T47D (cell line): ENCODE data around the gene FAM120C.

ENCODE experiments used
- DNase-seq, 2 experiments: peaks; one replicate each; pipeline versions ENCODE4 v3.0.0 to v3.0.0-alpha.2; 2011 to 2012; ENCODE audit warnings: low read depth in 1 of 2, low spot score in 1 of 2
- JUND ChIP-seq: IDR thresholded peaks from 2 replicates; pipeline ENCODE4 v1.6.1; 2012; ENCODE audit warnings: low read depth
- in situ Hi-C: cut with HindIII; loops from 2 replicates; pipeline ENCODE4 v1.10.0; 2016; ENCODE audit warnings: low sequenced_read_pairs, low pct_unique_long_range_greater_than_20kb

FAM120C gene, protein sequence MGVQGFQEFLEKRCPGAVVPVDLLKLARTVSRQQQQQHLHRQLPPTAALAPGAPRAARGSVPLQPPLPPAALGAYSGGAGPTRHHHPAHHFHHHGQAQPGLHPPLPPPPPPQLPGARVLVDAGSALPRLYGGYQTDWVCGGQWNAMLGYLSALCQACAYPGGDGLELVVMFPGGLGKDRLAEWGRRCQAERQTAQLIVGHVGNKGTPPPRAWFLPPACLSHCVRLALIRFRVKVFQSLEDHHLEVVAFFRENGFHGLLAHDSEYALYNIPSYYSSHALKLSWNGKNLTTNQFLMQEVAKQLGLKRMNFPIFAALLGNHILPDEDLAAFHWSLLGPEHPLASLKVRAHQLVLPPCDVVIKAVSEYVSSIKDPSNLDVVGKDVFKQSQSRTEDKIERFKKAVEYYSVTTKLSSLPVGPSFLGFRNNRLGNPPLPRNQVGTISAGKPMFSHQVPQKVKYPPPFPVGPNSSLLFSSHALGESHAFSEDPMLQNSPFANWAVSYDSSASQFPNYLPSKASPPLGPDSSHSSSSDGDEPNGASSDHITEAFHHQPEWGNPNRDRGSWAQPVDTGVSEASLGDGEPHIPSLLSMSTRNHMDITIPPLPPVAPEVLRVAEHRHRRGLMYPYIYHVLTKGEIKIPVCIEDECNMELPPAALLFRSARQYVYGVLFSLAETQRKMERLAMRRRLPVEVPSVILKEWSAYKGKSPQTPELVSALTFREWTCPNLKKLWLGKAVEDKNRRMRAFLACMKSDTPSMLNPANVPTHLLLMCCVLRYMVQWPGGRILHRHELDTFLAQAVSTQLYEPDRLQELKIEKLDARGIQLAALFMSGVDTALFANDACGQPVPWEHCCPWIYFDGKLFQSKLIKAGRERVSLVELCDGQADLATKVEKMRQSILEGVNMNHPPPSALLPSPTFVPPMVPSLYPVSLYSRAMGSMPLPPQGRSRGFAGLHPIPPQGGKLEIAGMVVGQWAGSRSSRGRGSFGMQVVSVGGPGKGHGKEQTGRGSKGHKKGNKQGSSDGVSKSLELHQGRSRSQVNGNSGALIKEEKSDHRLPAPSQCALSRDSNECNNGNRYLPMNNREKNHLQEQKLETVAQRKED

DNA sequence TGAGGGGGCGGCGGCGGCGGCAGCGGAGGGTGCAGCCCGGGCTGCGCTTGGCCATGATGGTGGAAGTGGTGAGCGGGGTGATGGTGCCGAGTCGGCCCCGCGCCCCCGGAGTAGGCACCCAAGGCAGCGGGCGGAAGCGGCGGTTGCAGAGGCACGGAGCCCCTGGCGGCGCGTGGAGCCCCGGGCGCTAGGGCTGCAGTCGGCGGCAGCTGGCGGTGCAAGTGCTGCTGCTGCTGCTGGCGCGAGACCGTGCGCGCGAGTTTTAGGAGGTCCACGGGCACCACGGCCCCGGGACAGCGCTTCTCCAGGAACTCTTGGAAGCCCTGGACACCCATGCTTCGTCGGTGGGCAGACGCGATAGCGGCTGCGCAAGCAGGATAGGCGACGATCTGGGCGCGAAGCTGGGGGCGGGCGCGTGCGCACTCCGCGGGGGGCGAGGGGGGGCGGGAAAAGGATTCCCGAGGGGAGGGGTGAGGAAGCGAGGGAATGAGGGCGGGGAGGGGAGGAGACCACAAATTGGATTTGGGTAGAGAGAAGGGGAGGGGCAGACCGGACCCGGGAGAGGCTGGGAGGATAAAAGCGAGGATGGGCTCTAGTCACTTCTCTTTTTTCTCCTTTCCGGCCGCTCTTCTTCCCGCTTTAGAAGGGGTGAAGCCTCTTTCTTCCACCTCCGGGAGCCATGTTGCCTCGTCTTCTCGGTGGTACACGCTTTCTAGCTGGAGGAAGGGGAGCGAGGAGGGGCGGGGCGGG lies at the start of gene FAM120C:
Gene FAM120C, minus strand, starts transcription at position 391 of the 750 bp plus-strand sequence. Its CDS starts 56 bp downstream, at position 335.
- no peak for TF ChIP-seq JUND
- DNase-seq = peak; percentile 68 to 83
- in situ Hi-C loops = no loop called here

DNA sequence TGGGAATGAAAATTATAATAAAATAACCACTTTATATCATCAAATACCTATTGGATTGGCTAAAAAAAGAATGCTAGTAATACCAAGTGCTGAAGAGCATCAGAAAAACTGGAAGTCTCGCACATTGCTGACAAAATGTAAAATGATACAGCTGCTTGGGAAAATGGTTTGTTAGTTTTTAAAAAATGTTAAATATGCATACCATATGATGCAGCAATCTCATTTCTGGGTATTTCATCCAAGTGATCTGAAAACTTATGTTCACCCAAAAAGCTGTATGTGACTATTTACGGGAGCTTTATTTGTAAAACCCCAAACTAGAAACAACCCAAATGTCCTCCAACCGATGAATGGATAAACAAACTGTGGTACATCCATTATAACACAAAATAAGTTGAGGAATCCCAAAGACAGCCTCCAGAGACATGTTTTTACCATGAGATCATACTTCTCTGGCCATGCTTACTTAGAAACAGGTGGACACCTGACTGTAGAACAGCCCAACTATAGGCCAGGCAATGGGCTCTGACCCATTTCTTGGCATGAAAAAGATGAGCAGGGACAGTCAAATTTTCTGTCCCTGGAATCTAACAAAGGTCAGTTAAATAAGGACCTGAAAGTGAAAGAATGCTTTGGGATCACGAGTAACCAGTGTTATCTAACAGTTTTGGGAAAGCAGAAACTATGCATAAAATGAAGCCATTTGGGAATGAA lies 47.5 kb upstream of the FAM120C start:
- in situ Hi-C loops = no loop called here
- TF ChIP-seq JUND = no peak
- peak in 1 of 2 experiments; percentile 9 for DNase-seq

DNA sequence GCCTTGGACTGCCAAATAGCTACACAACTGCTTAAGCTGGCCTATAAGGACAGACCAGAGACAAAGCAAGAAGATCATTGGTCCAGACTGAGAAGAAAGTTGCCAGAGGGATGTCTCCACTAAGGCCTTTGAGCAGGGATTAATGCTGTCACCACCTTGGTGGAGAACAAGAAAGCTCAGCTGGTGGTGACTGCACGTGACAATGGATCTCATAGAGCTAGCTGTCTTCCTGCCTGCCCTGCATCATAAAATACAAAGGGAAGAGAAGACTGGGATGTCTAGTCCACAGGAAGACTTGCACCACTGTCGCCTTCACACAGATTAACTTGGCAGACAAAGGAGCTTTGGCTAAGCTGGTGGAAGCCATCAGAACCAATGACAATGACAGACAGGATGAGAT lies 40.5 kb upstream of the FAM120C start:
- DNase-seq = peak in 1 of 2 experiments; percentile 16
- TF ChIP-seq JUND = no peak
- in situ Hi-C loops = no loop called here

DNA sequence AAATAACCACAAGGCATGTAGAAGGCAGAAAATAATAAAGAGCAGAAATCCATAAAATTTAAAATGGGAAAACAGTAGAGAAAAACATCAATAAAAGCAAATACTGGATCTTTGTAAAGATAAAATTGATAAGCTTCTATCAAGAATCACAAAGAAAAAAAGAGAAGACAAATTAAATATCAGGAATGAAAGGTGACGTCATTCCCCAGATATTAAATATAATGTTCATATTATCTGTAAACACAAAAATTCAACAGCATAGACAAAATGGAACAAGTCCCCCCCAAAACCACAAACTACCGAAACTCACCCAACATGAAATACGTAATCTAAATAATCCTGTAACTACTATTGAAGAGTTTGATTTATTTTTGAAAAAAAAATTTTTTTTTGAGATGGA lies 30.5 kb upstream of the FAM120C start:
- TF ChIP-seq JUND = no peak
- DNase-seq = no peak
- in situ Hi-C loops = no loop called here

DNA sequence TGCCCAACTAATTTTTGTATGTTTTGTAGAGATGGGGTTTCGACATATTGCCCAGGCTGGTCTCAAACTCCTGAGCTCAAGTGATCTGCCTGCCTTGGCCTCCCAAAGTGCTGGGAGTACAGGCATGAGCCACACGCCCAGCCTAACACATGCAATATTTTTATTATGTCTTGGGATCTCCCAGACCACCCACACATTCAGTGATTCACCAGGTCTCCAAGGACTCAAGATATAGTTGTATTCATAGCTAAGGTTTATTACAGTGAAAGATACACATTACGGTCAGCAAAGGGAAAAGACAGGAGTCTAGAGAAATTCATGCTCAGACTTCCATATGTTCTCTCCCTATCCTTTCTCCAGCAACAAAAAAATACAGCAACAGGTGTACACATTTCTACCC lies 25.5 kb upstream of the FAM120C start:
- TF ChIP-seq JUND = no peak
- in situ Hi-C loops = no loop called here
- no peak for DNase-seq

DNA sequence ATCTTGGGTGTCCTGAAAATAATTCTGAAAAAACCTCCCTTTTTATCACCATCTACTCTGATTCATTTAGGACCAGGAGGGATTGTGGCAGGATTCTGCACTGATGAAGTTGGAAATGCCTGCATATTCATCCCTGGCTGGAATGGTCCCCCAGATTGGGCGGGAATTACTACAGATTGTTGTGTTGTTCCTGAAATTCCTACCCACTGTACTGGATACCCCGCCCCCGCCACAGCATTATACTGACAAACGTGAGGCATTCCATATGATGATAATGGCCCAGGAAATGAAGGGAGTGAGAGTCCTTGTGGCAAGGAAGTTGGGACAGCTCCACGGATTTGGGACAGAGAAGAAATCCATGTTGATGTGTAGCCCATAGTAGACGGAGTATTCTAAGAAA lies 15.2 kb upstream of the FAM120C start:
- no peak for DNase-seq
- in situ Hi-C loops = no loop called here
- TF ChIP-seq JUND = no peak

DNA sequence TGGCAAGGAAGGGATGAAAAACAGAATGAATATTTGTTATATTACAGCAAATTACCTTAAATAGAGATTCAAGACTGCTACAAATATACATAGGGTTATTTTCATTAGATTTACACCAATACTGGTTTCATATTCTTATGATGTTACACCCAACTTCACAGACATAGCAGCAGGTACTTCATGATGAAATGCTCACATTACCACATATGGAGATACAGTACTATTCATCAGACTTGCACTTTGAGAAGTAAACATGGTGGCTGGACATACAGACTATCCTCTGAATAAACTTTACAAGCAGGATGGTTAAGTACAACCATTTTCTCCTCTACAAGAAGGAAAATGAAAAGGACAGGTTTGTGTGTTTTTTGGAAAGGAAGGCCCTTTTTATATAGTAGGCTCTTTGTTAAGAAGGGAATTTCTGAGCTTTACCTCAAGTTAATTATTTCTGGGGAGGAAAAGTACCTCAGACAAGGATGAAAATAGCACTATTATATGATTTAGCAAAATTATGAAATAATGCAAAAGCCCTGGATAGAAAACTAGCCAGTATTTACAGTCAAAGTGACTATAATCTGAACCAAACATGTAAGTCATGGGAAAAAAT lies 12.0 kb upstream of the FAM120C start:
- no peak for TF ChIP-seq JUND
- in situ Hi-C loops = no loop called here
- DNase-seq = no peak

DNA sequence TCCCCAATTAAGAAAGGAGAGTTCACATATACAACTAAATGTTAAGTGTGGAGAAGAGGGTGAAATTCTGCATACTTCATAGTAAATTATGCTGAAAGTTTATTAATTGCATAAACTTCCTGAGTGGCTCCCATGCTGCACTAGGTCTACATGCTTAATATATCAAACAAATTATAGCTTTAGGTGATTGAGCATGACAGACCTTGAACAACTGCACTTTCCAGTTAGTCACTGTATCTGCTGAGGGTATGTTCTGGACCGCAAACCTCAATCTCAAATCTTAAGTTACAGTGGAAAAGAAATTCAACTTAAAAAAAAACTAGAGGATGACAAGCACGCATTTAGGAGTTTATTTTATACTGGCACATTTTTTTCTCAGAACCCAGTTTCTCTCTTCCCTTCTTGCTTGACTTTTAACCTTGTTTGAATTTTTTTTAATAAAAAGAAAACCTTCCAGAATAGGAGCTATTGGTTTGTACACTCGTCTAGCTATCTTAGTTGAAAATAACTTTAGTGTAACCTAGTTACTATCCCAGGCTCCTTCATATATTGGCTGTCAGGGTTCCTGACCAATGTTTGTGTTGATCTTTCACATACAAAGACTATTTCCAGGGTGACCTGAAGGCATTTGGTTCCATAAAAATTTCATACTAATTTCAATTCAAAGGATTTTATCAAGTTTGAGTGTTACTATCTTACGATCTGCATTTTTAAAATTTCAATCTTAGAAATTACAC lies 10.2 kb upstream of the FAM120C start:
- DNase-seq = no peak
- TF ChIP-seq JUND = no peak
- in situ Hi-C loops = no loop called here

DNA sequence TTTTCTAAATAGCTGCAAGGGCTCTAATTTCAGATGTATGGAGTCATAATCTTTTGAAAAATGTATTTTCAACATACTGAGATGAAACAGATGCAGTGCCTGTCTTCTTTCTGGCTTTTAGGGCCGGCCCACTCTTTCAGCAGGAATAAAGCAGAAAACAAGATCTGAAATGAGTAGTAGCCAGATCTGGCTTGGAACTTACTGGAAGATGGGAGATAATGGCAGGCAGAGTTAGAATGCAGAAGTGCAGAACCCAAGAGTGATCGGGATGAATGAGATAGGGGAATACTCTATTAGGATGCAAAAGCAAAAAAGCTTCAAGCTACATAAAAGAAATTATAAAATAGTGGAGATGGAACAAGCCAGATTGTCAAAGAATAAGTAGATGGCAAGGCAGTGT lies 1.4 kb upstream of the FAM120C start:
- TF ChIP-seq JUND = no peak
- no peak for DNase-seq
- in situ Hi-C loops = no loop called here

DNA sequence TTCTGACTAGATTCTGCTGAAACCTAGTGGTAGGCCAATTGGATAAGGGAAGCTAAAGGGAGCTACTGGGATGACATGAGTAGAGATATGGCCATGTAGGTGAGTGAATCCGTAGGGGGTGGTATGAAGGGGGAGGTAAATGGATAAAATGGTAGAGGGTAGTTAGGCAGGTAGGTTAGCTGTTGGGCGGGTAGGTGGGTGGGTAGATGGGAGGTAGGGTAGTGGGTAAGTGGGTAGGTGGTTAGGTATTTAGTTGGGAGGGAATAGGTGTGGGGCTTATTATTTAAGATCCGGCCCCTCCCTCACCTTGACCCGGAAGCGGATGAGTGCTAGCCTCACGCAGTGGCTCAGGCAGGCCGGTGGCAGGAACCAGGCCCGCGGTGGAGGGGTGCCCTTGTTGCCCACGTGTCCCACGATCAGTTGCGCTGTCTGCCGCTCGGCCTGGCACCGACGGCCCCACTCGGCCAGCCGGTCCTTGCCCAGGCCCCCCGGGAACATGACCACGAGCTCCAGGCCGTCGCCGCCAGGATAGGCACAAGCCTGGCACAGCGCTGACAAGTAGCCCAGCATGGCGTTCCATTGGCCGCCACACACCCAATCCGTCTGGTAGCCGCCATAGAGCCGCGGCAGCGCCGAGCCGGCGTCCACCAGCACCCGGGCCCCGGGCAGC lies 725 bp downstream of the FAM120C start:
- peak; percentile 36 to 56 for DNase-seq
- no peak for TF ChIP-seq JUND
- in situ Hi-C loops = no loop called here
